Measurements from ENCODE around the gene SRCIN1.

SRCIN1 gene

DNA sequence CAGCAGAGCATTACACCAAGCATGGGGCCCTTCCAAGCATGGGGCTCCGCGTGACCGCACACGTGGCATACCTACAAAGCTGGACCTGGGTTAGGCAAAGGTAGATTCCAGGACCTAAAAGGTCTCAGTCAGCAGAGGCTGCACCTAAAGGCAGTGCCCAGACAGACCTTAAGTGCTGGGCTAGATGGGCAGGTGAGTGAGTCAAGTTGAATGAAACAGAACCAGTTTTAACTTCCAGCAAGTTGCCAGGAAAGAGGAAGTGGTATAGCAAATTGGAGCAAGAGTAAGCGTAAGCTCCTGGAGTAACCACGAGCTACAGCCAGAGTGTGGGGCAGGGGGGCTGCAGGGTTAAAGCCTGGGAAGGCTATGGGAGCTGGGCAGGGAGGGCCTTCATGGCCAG, 49.5 kb downstream of the SRCIN1 start:
- peaks cover 3% of the 10 kb centered on the region for H3K27me3 ChIP-seq (replicated peaks; ENCODE audit: control insufficient read depth, insufficient read depth, low read length)
- no peak overlapping the region for H3K4me3 ChIP-seq (replicated peaks; ENCODE audit: low read depth, low read length)
- TF ChIP-seq, protein P1, sequence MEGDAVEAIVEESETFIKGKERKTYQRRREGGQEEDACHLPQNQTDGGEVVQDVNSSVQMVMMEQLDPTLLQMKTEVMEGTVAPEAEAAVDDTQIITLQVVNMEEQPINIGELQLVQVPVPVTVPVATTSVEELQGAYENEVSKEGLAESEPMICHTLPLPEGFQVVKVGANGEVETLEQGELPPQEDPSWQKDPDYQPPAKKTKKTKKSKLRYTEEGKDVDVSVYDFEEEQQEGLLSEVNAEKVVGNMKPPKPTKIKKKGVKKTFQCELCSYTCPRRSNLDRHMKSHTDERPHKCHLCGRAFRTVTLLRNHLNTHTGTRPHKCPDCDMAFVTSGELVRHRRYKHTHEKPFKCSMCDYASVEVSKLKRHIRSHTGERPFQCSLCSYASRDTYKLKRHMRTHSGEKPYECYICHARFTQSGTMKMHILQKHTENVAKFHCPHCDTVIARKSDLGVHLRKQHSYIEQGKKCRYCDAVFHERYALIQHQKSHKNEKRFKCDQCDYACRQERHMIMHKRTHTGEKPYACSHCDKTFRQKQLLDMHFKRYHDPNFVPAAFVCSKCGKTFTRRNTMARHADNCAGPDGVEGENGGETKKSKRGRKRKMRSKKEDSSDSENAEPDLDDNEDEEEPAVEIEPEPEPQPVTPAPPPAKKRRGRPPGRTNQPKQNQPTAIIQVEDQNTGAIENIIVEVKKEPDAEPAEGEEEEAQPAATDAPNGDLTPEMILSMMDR (IDR thresholded peaks at IDR 0.05; ENCODE audit: insufficient read depth, low read length, poor library complexity, severe bottlenecking): no peak
- no peaks in the 10 kb centered on the region for H3K36me3 ChIP-seq (ENCODE audit: control insufficient read depth, insufficient read depth, low read length)
- DNase-seq (ENCODE audit: extremely low read depth, insufficient read length): no peak

DNA sequence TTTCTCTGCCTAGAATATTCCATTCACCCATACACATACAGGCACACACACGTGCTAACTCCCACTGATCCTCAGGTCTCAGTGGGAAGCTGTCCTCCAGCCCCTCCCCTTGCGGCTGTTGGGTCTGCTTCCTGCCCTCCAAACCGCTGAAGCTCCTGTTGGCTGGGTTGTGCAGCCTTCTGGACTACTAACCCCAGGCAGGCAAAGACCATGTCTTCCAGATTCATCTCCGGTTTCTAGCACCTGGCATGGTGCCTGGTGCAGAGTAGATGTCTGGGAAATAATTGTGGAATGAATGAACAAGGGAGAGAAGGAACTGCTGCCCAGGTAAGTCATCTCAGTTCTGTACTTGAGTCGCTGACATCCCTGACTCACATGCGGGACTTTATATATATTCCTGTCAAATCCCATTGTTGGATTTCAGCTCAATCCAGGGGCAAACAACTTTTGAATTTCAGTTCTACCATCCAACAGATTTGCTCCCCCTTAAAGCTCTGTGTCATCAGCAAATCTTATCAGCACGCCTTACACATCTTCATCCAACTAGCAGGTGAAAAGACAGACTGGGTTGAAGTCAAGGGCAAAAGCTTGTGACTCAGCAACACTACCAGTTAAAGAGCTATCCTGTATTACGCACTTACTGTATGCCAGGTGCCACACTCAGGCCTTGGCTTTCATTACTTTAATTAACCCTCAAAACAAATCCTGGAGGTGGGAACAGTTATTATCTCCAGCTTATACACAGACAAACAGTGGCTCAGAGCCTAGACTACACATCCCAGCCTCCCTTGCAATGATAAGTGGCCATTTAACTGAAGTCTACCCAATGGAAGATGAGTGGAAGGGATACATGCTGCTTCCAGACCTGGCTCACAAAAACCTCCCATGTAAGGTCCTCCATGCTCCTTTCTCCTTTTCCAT, 51.1 kb downstream of the SRCIN1 start:
- Histone ChIP-seq H3K4me3 (replicated peaks; ENCODE audit: low read depth, low read length) (no peak overlapping the region), H3K27me3 (replicated peaks; ENCODE audit: control insufficient read depth, insufficient read depth, low read length) (no peaks in the 10 kb centered on the region; the same call in 1 of the 2 replicates), H3K36me3 (ENCODE audit: control insufficient read depth, insufficient read depth, low read length) (no peaks in the 10 kb centered on the region)
- DNase-seq (ENCODE audit: extremely low read depth, insufficient read length): no peak
- TF ChIP-seq, protein P1 (IDR thresholded peaks at IDR 0.05; ENCODE audit: insufficient read depth, low read length, poor library complexity, severe bottlenecking): no peak

DNA sequence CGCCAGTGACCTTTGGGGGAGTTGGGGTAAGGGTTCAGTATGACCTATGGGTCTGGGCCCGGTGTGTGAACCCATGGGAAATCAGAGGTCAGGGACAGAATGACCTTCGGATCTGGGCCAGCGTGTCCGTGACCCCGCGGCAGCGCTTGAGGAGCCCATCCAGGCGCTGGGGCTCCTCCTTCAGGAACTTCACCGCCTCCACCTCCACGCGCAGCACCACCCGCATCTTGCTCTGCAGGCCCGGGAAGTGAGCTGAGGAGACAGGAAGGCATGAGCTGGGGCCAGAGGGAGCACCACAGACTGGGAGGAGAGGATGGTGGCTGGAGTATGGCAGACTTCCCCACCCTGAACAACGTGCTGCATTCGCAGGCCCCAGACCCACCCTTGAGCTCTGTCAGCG, 53.4 kb downstream of the SRCIN1 start:
- Histone ChIP-seq H3K4me3 (replicated peaks; ENCODE audit: low read depth, low read length) (no peak overlapping the region), H3K36me3 (ENCODE audit: control insufficient read depth, insufficient read depth, low read length) (no peaks in the 10 kb centered on the region), H3K27me3 (replicated peaks; ENCODE audit: control insufficient read depth, insufficient read depth, low read length) (no peaks in the 10 kb centered on the region; the same call in 1 of the 2 replicates)
- TF ChIP-seq, protein P1 (IDR thresholded peaks at IDR 0.05; ENCODE audit: insufficient read depth, low read length, poor library complexity, severe bottlenecking): no peak
- no peak for DNase-seq (ENCODE audit: extremely low read depth, insufficient read length)

DNA sequence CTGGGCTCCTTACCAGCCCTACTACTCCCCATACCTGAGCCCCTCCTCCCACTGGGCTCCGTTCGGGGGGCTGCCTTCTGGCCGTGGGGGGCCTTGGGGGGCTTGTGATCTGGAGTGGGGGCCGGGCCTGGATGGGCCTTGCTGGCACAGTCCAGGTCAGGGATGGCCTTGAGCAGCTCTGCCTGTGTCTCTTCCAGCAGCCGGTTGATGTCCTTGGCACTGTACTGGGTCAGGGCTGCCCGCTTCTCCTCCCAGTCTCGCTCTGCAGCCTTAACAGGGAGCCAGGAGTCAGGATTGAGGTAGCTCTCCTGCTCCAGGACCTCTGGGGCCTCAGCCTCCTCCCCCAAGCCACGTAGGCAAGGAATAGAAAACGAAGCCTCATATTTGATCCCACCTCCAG, 54.6 kb downstream of the SRCIN1 start:
- TF ChIP-seq, protein P1 (IDR thresholded peaks at IDR 0.05; ENCODE audit: insufficient read depth, low read length, poor library complexity, severe bottlenecking): no peak
- no peaks in the 10 kb centered on the region for H3K36me3 ChIP-seq (ENCODE audit: control insufficient read depth, insufficient read depth, low read length)
- H3K4me3 ChIP-seq (replicated peaks; ENCODE audit: low read depth, low read length): no peak overlapping the region
- no peaks in the 10 kb centered on the region; the same call in 1 of the 2 replicates for H3K27me3 ChIP-seq (replicated peaks; ENCODE audit: control insufficient read depth, insufficient read depth, low read length)
- DNase-seq (ENCODE audit: extremely low read depth, insufficient read length): no peak

DNA sequence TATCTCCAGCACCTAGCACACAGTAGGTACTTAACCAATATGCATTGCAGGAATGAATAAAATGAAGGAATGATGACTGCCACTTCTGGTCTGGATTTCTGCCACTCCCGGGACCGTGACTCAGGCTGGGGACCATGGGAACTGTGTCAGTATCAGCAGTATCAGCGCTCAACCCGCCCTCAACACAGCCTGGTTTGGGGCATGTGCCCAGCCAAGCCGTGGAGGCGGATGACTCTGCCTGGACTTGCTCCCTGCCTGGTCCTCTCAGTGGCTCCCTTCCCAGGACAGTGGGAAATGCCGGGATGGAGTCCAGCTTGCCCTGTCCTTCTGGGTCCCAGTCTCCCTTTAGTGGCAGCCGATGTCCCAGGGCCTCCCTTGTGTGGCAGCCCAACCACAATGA, 55.1 kb downstream of the SRCIN1 start:
- TF ChIP-seq, protein P1 (IDR thresholded peaks at IDR 0.05; ENCODE audit: insufficient read depth, low read length, poor library complexity, severe bottlenecking): no peak
- Histone ChIP-seq H3K27me3 (replicated peaks; ENCODE audit: control insufficient read depth, insufficient read depth, low read length) (no peaks in the 10 kb centered on the region; the same call in 1 of the 2 replicates), H3K36me3 (ENCODE audit: control insufficient read depth, insufficient read depth, low read length) (no peaks in the 10 kb centered on the region), H3K4me3 (replicated peaks; ENCODE audit: low read depth, low read length) (no peak overlapping the region)
- DNase-seq (ENCODE audit: extremely low read depth, insufficient read length): no peak

Data from GM06990 (cell line).